GM19324 (cell line): ENCODE data around the gene ATP1A4.
"Not testable (repeated sequence)": the region's sequence is repeated elsewhere in the genome, so short reads cannot be mapped to it uniquely, and the experiment has no call there.

Experiments used
- ATAC-seq: cut with Tn5 transposase; IDR thresholded peaks from one replicate; pipeline ENCODE4 v1.9.1; 2021; ENCODE audit warnings: mild to moderate bottlenecking, moderate library complexity; ENCODE audit not compliant: unreplicated experiment, low FRiP score

ATP1A4 gene

DNA sequence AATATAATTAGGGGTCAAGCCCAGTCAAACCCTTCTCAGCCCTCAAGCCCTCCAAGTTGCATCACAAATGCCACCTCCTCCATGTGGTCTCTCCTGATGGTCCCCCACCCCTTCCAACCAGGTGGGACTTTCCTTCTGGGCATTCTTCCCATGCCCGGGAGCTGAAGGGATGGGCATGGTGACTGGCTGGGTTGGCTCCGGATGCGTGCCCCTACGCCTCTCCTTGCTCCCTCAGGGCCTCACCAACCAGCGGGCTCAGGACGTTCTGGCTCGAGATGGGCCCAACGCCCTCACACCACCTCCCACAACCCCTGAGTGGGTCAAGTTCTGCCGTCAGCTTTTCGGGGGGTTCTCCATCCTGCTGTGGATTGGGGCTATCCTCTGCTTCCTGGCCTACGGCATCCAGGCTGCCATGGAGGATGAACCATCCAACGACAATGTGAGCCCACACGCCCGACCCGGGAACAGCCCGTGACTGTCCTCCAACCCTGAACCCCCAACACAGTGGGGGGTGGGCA lies 28.4 kb upstream of the ATP1A4 start:
- no peak for ATAC-seq

DNA sequence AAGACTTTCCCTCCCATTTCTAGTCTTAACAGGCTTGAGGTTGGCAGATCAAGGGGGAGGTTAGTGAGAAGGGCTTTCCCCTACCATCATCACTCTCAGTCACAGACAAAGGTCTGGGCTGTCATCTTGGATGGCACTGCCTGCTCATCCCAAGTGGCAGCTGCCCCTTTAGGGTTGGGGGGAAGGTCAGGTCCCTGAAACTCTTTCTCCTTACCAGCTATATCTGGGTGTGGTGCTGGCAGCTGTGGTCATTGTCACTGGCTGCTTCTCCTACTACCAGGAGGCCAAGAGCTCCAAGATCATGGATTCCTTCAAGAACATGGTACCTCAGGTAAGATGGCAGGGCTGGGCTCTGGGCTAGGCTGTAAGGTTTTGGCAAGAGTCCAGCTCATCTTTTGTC lies 27.7 kb upstream of the ATP1A4 start:
- no peak for ATAC-seq

DNA sequence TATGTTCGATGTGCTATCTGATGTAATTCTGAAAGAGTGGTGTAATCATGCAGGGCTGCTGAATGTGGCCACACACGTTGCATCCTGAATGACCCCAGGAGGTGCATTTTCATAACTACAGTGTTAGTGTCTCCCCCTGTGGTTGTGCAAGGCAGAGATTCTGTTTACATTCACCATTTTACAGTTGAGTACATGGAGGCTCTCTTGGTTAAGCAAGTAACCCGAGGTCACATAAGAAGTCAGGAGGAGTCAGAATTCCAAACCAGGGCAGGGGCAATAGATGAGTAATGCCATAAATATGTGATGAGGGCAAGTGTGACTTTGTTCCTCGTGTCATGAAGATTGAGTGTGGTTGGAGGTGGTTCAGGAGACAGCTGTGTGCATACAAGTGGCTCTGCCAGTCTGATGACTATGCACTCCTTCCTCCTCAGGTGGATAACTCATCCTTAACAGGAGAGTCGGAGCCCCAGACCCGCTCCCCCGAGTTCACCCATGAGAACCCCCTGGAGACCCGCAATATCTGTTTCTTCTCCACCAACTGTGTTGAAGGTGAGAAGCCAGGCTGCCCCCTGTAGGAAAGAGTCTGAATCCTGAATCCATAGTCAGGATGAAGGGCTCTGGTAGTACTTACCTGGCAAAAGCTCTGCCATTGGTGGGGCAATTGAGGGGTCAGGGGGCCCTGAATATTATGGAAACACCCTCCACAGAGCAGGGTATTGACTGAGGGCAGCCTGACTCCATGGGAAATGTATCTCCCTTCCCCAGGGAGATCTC lies 26.5 kb upstream of the ATP1A4 start:
- no peak for ATAC-seq

DNA sequence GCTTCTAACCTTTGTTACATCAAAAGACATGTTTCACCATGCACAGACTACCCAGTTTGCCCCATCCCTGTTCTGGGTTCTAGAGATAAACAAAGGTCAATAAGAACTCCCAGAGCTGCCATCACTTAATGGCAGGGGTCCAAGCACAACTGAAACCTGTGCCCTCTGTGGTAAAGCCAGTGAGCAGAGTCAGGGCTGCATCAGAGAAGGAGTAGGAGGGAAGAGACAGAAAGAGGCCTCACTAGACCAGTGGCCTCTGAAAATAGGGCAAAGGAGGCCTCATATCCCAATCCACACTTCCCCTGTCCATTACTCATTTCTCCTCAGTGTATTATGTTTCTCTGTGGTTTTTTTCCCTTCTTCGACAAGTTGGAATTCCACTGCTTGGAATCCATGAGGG lies 25.7 kb upstream of the ATP1A4 start:
- ATAC-seq: no peak

DNA sequence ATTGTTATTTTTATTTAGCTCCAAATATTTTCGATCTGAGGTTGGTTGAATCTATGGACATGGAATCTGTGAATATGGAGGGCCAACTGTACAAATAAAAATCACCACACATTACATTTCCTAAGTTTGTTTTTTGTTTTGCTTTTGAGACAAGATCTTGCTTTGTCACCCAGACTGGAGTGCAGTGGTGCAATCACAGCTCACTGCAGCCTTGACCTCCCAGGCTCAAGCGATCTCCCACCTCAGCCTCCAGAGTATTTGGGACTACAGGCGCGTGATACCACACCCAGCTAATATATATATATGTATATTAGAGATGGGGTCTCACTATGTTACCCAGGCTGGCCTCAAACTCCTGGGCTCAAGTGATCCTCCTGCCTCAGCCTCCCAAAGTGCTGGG lies 25.1 kb upstream of the ATP1A4 start:
- ATAC-seq: not testable (repeated sequence)

DNA sequence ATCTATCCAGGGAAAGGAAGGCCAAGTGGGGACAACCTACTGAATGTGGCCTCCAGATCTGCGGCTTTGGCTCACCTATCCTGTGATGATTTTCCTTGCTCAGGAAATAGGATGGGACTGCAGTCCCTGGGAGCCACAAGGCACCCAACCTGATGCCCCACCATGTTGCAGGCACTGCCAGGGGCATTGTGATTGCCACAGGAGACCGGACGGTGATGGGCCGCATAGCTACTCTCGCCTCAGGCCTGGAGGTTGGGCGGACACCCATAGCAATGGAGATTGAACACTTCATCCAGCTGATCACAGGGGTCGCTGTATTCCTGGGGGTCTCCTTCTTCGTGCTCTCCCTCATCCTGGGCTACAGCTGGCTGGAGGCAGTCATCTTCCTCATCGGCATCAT lies 24.0 kb upstream of the ATP1A4 start:
- no peak for ATAC-seq

DNA sequence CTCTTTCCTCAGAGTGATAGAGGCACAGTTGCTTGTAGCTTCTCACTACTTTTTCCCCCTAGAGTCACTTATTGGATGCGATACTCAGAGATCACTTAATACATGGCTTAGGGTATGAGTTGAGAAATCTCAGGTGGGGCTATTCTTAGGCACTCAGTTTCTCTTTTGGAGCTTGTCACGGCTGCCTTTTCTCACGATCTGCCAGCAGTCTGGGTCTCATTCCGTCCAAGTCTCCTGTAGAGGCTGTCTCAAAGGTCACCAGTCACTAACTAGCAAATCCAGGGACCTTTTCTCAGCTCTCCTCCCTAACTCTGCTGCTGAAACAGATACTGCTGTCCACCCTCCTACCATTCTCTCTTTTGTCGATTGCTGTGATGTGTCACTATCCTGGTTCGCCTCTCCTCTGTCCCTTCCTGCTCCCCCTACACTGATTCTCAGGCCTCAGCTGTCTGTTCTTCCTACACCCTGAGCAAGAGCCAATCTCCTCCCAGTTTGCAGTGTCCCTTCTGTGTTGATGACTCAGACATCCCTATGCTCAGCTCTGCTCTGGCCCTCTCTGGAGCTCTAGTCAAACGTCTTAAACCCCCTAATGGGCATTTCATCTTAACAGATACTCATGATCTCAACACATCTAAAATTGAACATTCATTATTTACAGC lies 23.4 kb upstream of the ATP1A4 start:
- no peak for ATAC-seq

DNA sequence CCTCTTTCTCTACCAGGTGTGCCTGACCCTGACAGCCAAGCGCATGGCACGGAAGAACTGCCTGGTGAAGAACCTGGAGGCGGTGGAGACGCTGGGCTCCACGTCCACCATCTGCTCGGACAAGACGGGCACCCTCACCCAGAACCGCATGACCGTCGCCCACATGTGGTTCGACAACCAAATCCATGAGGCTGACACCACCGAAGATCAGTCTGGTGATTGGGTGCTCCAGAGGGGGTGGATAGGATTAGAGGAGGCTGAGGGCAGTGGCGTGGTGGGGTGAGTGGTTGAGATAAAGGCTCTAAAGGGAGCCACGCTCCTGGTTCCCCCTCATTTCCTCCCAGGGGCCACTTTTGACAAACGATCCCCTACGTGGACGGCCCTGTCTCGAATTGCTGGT lies 22.8 kb upstream of the ATP1A4 start:
- ATAC-seq: no peak

DNA sequence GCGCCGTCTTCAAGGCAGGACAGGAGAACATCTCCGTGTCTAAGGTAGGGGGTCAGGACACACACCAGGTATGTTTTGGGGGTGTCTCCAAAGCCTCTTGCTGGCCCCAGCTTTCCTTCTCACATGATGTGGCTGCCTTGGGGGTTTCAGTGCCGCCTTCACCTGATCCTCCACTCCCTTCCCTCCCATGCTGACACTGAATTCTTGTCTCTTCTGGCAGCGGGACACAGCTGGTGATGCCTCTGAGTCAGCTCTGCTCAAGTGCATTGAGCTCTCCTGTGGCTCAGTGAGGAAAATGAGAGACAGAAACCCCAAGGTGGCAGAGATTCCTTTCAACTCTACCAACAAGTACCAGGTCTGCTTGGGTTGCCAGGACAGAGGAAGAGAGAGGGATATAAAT lies 22.4 kb upstream of the ATP1A4 start:
- no peak for ATAC-seq

DNA sequence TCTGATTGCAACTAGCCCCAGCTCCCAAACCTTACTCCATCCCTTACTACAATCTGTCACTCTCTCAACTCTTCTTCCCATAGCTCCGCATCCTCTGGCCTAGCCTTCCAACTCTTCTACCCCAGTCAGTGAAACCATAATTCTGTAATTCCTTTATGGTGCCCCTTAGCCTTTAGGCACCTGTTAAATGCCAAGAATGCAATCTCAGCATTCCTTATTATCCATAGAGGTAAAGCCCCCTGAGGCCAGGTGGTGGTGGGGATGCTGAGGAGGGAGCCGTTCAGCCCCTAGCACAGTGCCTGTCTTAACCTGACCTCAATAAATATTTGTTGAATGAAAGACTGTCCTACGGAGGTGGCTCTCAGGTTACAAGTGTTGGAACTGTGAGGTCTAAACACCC lies 21.8 kb upstream of the ATP1A4 start:
- ATAC-seq: no peak

DNA sequence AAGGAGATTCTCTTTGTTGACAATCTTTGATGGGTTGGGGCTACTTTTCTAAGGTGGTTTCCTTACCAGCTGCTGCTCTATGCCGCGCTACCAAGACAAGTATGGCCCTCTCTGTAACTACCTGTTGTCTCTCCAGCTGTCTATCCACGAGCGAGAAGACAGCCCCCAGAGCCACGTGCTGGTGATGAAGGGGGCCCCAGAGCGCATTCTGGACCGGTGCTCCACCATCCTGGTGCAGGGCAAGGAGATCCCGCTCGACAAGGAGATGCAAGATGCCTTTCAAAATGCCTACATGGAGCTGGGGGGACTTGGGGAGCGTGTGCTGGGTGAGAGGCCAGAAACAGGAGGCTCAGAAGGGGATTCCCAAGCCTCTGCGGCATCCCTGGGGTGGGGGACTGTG lies 21.4 kb upstream of the ATP1A4 start:
- no peak for ATAC-seq

DNA sequence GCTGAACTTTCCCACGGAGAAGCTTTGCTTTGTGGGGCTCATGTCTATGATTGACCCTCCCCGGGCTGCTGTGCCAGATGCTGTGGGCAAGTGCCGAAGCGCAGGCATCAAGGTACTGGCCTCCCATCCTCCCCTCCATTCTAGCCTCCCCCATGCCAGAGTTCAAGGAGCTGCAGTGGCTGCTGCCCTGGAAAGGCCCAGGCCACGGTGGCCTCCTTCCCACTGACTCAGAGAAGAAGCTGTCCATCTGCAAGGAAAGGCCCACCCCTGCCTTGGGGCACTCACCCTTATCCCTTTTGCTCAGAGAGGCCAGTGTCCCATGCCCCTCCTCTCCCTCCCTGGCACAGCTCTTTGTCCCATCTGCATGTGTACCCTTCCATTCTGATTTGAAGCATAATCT lies 20.9 kb upstream of the ATP1A4 start:
- no peak for ATAC-seq

DNA sequence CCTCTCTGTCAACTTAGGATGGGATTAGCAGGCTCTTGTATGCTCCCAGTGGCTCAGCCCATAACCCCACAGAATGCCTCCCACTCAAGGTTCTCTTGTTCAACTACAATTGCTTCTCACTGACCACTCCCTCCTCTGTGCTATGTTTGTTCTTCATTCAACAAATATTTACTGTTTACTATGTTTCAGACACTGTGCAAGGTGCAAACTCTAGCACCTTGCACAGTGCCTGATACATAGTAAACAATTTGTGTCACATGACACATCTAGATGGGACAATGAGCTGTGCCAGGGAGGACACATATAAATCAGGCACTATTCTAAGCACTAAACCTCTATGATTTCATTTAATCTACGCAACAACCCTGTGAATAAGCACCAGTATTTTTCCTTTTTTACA lies 20.5 kb upstream of the ATP1A4 start:
- no peak for ATAC-seq

DNA sequence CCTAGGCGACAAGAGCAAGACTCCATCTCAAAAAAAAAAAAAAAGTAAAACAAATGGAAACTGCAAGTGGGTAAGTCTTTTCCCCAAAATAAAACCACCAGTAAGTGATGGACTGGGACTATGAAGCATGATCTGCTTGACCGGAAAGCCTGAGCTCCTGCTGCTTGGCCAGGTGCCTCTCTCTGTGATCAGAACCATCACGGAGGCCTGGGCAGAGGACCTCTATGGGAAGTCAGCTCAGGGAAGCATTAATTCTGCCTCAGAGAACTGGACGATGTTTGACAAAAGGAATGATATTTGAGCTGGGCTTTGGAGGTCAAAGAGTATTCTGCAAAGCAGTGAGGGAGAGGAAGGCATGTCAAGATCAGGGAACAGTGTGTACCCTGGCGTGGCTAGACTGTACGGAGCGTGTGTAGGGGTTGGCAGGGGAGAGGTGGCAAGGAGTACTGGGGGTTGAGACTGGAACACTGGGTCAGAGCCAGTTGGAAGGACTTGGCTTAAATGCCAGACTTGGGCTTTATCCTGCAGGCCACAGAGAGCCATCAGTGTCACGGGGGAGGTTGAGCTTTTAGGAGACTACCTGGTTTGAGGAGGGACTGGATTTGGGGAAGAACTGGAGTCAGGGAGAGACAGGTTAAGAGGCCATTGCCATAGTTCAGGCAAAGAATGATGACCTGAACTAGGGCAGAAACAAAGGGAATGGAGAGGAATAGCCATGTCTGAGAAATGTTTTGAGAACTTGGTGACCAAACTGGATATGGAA lies 19.4 kb upstream of the ATP1A4 start:
- ATAC-seq: no peak

DNA sequence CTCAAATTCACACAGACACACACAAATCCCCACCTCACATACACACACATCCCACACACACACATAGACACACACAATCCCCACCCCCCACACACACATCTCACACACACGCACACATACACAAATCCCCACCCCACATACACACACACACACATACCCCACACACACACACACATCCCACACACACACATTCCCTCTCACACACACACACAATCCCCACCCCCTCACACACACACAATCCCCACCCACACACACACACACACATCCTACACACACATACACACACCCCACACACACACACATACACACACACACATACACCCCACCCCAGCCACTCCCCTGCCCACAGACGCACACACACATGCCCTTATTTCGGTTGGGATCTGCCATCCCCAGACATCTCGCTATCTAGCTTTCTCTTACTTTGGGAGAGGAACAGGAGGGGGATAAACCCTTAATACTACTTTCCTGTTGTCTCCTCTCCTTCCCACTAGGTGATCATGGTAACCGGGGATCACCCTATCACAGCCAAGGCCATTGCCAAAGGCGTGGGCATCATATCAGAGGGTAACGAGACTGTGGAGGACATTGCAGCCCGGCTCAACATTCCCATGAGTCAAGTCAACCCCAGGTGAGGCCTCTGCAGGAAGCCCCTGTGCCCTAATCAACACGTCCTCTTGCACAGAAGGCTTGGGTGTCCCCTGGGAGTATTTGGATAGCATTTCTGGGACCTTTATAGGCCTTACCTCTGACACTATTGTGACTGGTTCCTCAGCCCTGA lies 17.2 kb upstream of the ATP1A4 start:
- no peak for ATAC-seq

DNA sequence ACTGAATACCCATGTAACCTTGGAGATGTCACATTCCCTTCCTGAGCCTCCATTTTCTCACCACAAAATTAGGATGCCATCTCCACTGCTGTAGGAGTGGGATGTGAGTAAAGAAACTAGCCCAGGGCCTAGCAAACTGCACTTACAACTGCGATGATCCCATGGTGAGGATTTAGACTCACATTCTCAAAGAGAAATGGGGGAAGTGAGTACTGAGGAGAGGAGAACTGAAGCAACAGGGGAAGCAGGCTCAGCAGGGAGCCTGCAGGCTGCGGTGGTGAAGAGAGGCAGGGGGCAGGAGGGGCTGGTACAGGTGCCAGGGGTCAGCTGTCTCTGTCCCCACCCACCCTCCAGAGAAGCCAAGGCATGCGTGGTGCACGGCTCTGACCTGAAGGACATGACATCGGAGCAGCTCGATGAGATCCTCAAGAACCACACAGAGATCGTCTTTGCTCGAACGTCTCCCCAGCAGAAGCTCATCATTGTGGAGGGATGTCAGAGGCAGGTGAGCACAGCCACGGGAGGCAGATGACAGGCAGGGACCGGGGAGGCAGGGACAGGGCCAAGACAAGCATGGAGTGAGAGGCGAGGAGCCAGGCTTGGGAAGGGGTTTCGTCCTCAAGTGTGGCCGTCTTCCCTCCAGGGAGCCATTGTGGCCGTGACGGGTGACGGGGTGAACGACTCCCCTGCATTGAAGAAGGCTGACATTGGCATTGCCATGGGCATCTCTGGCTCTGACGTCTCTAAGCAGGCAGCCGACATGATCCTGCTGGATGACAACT lies 16.4 kb upstream of the ATP1A4 start:
- ATAC-seq: no peak

DNA sequence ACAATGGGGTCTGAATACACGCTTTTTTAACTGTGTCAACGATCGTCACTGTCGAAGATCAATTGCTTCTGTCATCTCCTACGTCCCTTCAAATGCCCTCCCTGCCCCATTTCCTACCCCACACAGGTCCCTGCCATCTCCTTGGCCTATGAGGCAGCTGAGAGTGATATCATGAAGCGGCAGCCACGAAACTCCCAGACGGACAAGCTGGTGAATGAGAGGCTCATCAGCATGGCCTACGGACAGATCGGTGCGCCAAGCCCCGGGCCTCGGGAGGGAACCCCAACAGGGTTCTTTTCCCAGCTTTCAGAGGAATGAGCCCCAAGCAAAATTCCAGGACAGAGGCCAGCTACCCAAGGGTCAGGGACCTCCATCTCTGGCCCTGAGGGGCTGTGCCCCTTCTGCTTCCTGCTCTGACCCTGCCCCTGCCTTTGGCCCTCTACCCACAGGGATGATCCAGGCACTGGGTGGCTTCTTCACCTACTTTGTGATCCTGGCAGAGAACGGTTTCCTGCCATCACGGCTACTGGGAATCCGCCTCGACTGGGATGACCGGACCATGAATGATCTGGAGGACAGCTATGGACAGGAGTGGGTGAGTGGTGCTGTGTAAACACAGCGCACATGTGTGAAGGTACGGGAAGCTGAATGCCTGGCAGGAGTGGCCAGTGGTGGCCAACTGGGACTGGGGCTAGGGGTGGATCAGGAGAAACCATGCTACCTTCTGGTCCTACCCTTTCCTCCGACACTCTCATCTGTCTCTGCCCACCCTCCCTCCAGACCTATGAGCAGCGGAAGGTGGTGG lies 15.1 kb upstream of the ATP1A4 start:
- ATAC-seq: no peak

DNA sequence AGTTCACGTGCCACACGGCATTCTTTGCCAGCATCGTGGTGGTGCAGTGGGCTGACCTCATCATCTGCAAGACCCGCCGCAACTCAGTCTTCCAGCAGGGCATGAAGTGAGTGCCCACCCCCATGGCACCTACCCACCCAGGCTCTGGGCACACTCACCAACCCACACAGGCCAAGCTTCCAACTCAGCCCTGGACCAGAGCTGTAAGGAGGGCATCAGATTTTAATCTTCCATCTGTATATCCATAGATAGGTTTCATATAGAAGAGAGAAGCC lies 14.5 kb upstream of the ATP1A4 start:
- no peak for ATAC-seq

DNA sequence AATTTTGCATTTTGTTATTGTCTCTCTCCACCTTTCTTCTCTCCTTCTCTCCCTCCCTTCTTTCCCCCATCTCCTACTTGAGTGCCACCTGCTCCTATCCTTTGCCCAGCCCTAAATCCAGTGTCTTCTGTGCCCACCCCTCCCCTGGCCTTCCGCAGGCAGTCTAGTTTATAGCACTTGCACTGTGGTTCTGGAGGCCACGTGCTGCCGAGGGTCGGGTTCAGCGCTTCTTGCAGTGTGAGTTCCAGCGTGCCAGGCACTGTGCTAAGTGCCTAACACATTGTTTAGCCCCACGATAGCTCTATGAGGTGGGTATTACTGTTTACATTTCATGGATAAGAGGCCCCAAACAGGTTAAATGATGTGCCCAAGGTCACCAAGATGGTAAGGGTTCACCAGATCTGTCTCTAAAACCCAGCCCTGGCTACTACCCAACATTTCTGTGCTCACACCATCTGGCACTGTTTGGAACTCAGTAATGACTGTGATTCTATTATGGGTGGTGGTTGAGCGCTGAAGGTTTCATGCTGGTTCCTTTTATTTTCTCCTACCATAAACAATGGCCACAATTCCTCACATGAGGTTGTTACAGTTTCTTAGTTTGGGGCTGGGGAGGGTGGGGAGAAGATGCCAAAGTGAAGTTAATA lies 14.1 kb upstream of the ATP1A4 start:
- ATAC-seq: no peak
